HepG2 (cell line): ENCODE results near the gene CKS1B. TPM values are rescaled to one million over a fixed set of nuclear protein-coding genes. Genes with fewer than 3 reads are reported as not detected.

Experiments used
- ARNTL ChIP-seq: sonication (generic); formaldehyde crosslinking; IDR thresholded peaks from 2 replicates; pipeline ENCODE4 v1.4.0; 2020; ENCODE audit warnings: mild to moderate bottlenecking, missing genetic modification reagents
- ATF4 ChIP-seq, 2 experiments: fragments of 450-650 bp in 1 of 2; sonication (generic) in 1 of 2; formaldehyde crosslinking; IDR thresholded peaks; 2 replicates each; pipeline versions ENCODE4 v1.5.0 to v1.8.0; 2020 to 2022; ENCODE audit warnings: mild to moderate bottlenecking in 1 of 2, missing genetic modification reagents in 1 of 2
- ELF4 ChIP-seq: sonication (generic); formaldehyde crosslinking; IDR thresholded peaks from 2 replicates; pipeline ENCODE4 v1.5.0; 2020; ENCODE audit warnings: missing genetic modification reagents, mild to moderate bottlenecking, moderate library complexity, borderline replicate concordance
- ETV5 ChIP-seq: IDR thresholded peaks from 2 replicates; pipeline ENCODE4 v1.6.1; 2018; ENCODE audit warnings: missing biosample characterization, missing genetic modification reagents, inconsistent platforms, borderline replicate concordance
- FOXK2 ChIP-seq: fragments of 450-650 bp; IDR thresholded peaks from 2 replicates; pipeline ENCODE4 v1.6.1; 2016
- FOXO1 ChIP-seq: sonication (generic); formaldehyde crosslinking; IDR thresholded peaks from 2 replicates; pipeline ENCODE4 v1.4.0; 2020; ENCODE audit warnings: missing genetic modification reagents
- GABPA ChIP-seq, 2 experiments: IDR thresholded peaks; 2 replicates each; pipeline ENCODE4 v1.6.1; 2011 to 2016; ENCODE audit warnings: low read depth in 2 of 2, low read length in 1 of 2, missing biosample characterization in 1 of 2, missing genetic modification characterization in 1 of 2
- GABPB1 ChIP-seq: IDR thresholded peaks from 2 replicates; pipeline ENCODE4 v1.6.1; 2016; ENCODE audit warnings: mild to moderate bottlenecking, missing genetic modification reagents, moderate library complexity, missing compliant biosample characterization
- MXI1 ChIP-seq: IDR thresholded peaks from 3 replicates; pipeline ENCODE4 v1.6.1; 2012; ENCODE audit warnings: low read depth, low read length, inconsistent platforms, borderline replicate concordance
- PHF5A ChIP-seq: IDR thresholded peaks from one replicate; pipeline ENCODE4 v1.6.1; 2018; ENCODE audit warnings: low read depth, missing genetic modification reagents; ENCODE audit not compliant: unreplicated experiment
- RCOR2 ChIP-seq: IDR thresholded peaks from 2 replicates; pipeline ENCODE4 v1.6.1; 2016; ENCODE audit warnings: missing biosample characterization, missing genetic modification reagents
- RFX1 ChIP-seq: fragments of 450-650 bp; IDR thresholded peaks from 2 replicates; pipeline ENCODE4 v1.6.1; 2017
- SRF ChIP-seq: IDR thresholded peaks from 2 replicates; pipeline ENCODE4 v1.6.1; 2011; ENCODE audit warnings: mild to moderate bottlenecking, low read depth, low read length, moderate library complexity
- USF2 ChIP-seq, 2 experiments: sonication (generic) in 1 of 2; formaldehyde crosslinking in 1 of 2; IDR thresholded peaks; 2 replicates each; pipeline versions ENCODE4 v1.5.1 to v1.6.1; 2011 to 2020; ENCODE audit warnings: borderline replicate concordance in 1 of 2, low read depth in 1 of 2, low read length in 1 of 2, mild to moderate bottlenecking in 1 of 2, missing genetic modification reagents in 1 of 2, moderate library complexity in 1 of 2
- ZFP1 ChIP-seq: IDR thresholded peaks from 2 replicates; pipeline ENCODE4 v1.6.1; 2016
- ZFP37 ChIP-seq: sonication (generic); formaldehyde crosslinking; IDR thresholded peaks from 2 replicates; pipeline ENCODE4 v1.4.0; 2020; ENCODE audit warnings: missing genetic modification reagents, borderline replicate concordance
- ZNF207 ChIP-seq: fragments of 450-650 bp; IDR thresholded peaks from 2 replicates; pipeline ENCODE4 v1.6.1; 2016; ENCODE audit warnings: antibody characterized with exemption, borderline replicate concordance
- ZNF451 ChIP-seq: sonication (generic); formaldehyde crosslinking; IDR thresholded peaks from 2 replicates; pipeline ENCODE4 v1.5.0; 2020; ENCODE audit warnings: mild to moderate bottlenecking, missing genetic modification reagents
- ZNF672 ChIP-seq: sonication (generic); formaldehyde crosslinking; IDR thresholded peaks from 2 replicates; pipeline ENCODE4 v1.8.1; 2022; ENCODE audit warnings: missing genetic modification reagents
- ZNF713 ChIP-seq: sonication (generic); formaldehyde crosslinking; IDR thresholded peaks from 2 replicates; pipeline ENCODE4 v1.4.0; 2020; ENCODE audit warnings: mild to moderate bottlenecking, missing genetic modification reagents
- ZNF816 ChIP-seq: sonication (generic); formaldehyde crosslinking; IDR thresholded peaks from 2 replicates; pipeline ENCODE4 v1.8.0; 2022; ENCODE audit warnings: missing genetic modification reagents, mild to moderate bottlenecking, borderline replicate concordance
- polyA plus RNA-seq, 8 experiments: library from polyadenylated mRNA; depleted of rRNA in 3 of 8; stranded (reverse) in 7 of 8; unstranded in 1 of 8; fragments of >200 nt; fragmentation: Illumina TruSeq in 4 of 8; extraction: Trizol in 4 of 8; gene quantifications; 2 replicates each; pipeline versions ENCODE4 v1.2.1 to v1.2.3, GENCODE V29; 2011 to 2016; ENCODE audit warnings: low read depth in 4 of 8, missing spikeins in 1 of 8, mixed read lengths in 1 of 8; ENCODE audit not compliant: insufficient read depth in 1 of 8
- total RNA-seq, 5 experiments: library from RNA; depleted of rRNA; stranded (reverse); fragments of >200 nt; fragmentation: Illumina TruSeq; extraction: Trizol; gene quantifications; 2 replicates each; pipeline ENCODE4 v1.2.3, GENCODE V29; 2016; ENCODE audit warnings: low read depth in 1 of 5
- TF ChIP-seq, protein P1 (sequence below): sonication (generic); formaldehyde crosslinking; IDR thresholded peaks from 2 replicates; pipeline ENCODE4 v1.9.0; 2022; ENCODE audit warnings: low read depth, missing genetic modification reagents
- TF ChIP-seq, protein P2 (sequence below): sonication (generic); formaldehyde crosslinking; IDR thresholded peaks from 2 replicates; pipeline ENCODE4 v1.8.1; 2023; ENCODE audit warnings: missing genetic modification reagents, mild to moderate bottlenecking, borderline replicate concordance

CKS1B gene
- total and polyA plus RNA-seq, 2 of the 13 experiments (the other 11 are each of a cell fraction or from before 2014, with no cell fraction given), result 217 to 222 TPM

DNA sequence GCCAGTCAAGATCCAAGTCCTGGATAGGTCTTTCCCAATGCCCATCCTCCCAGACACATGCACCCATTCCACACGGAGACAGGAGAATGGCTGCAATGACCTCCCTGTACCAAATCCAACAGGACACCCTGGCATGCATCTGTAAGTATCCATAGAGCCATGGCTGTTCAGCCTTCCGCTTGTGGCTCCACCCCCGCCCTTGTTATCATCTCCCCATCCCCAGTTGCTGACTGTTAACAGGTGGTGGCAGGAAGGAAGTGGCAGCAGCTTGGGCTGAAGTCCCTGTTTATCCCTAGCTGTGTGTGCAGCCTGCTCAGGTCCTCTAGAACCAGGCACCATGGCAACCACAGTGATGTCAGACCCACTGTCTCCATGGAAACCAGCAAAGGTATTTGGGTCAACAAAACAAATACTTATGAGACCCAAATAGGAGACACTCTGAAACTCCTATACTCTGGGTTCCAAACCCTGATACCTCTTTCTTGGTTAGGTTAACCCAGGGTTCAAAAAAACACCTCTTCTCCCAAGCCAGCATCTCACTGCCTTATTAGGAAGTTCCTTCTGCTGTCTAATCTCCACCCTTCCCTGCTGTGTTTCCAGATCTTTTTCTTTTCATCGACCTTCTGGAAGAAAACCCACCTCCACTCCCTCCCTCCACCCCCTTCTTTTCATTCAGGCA is 19.3 kb upstream of the CKS1B start (continued):
- TF ChIP-seq USF2 (IDR thresholded peaks at IDR 0.05; ENCODE audit: low read depth, low read length) (no peak), USF2 (CRISPR knock-in tag; IDR thresholded peaks at IDR 0.05; ENCODE audit: borderline replicate concordance) (no peak), RFX1 (peak; percentile 91), ZFP1 (CRISPR knock-in tag) (peak; percentile 97; the same call in 1 of the 2 replicates), ELF4 (CRISPR knock-in tag) (0 out of 2 replicates have a peak, but pooled peaks have one; percentile 16), RCOR2 (CRISPR knock-in tag) (peak; percentile 18; the same call in 1 of the 2 replicates), PHF5A (CRISPR knock-in tag) (peak; percentile 22), GABPB1 (CRISPR knock-in tag) (peak; percentile 42; the same call in 1 of the 2 replicates), ZNF713 (CRISPR knock-in tag) (no peak), ATF4 (CRISPR knock-in tag; IDR thresholded peaks at IDR 0.05) (no peak), ZNF672 (CRISPR knock-in tag) (peak; percentile 89; the same call in 1 of the 2 replicates), FOXO1 (CRISPR knock-in tag) (peak; percentile 69; the same call in 1 of the 2 replicates), ETV5 (CRISPR knock-in tag) (peak; percentile 80), ZNF451 (CRISPR knock-in tag) (0 out of 2 replicates have a peak, but pooled peaks have one; percentile 35), SRF (peak; percentile 71; the same call in 1 of the 2 replicates), FOXK2 (peak; percentile 91), MXI1 (peak; percentile 76; the same call in 2 of the 3 replicates), ZNF207 (no peak), ZNF816 (CRISPR knock-in tag) (0 out of 2 replicates have a peak, but pooled peaks have one; percentile 23), ARNTL (CRISPR knock-in tag) (no peak), GABPA (IDR thresholded peaks at IDR 0.05; ENCODE audit: low read depth, low read length) (no peak), GABPA (CRISPR knock-in tag; IDR thresholded peaks at IDR 0.05; ENCODE audit: low read depth) (peak; percentile 78), ZFP37 (CRISPR knock-in tag) (no peak)
- TF ChIP-seq, protein P1, sequence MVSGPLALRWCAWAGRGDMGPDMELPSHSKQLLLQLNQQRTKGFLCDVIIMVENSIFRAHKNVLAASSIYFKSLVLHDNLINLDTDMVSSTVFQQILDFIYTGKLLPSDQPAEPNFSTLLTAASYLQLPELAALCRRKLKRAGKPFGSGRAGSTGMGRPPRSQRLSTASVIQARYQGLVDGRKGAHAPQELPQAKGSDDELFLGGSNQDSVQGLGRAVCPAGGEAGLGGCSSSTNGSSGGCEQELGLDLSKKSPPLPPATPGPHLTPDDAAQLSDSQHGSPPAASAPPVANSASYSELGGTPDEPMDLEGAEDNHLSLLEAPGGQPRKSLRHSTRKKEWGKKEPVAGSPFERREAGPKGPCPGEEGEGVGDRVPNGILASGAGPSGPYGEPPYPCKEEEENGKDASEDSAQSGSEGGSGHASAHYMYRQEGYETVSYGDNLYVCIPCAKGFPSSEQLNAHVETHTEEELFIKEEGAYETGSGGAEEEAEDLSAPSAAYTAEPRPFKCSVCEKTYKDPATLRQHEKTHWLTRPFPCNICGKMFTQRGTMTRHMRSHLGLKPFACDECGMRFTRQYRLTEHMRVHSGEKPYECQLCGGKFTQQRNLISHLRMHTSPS, result peak; percentile 50; the same call in 1 of the 2 replicates
- TF ChIP-seq, protein P2, sequence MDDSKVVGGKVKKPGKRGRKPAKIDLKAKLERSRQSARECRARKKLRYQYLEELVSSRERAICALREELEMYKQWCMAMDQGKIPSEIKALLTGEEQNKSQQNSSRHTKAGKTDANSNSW (CRISPR knock-in tag), result no peak
